MM.1S (cell line): ENCODE measurements around the gene C3orf18.

ENCODE experiments used
- DNase-seq: peaks from one replicate; pipeline ENCODE4 v3.0.0-alpha.2; 2015
- H2AFZ ChIP-seq: fragments of 300-600 bp; sonication (generic); 2 replicates; pipeline ENCODE4 v1.6.0; 2016; ENCODE audit warnings: antibody characterized with exemption, low read length
- H3F3A ChIP-seq: fragments of 300-600 bp; sonication (generic); 2 replicates; pipeline ENCODE4 v1.6.1; 2016; ENCODE audit warnings: mild to moderate bottlenecking, antibody characterized with exemption, low read length, moderate library complexity, mixed read lengths; ENCODE audit not compliant: insufficient read depth
- H3K27ac ChIP-seq: fragments of 300-600 bp; sonication (generic); 2 replicates; pipeline ENCODE4 v1.5.1; 2016; ENCODE audit warnings: mild to moderate bottlenecking, low read length
- H3K27me3 ChIP-seq: fragments of 300-600 bp; sonication (generic); replicated peaks from 2 replicates; pipeline ENCODE4 v1.6.0; 2016; ENCODE audit warnings: low read length; ENCODE audit not compliant: insufficient read depth
- H3K36me3 ChIP-seq: fragments of 300-600 bp; sonication (generic); replicated peaks from 2 replicates; pipeline ENCODE4 v1.6.1; 2016; ENCODE audit warnings: mild to moderate bottlenecking, low read length, mixed read lengths; ENCODE audit not compliant: insufficient read depth
- H3K4me1 ChIP-seq: fragments of 300-600 bp; sonication (generic); 2 replicates; pipeline ENCODE4 v1.6.1; 2016; ENCODE audit warnings: low read length, mixed read lengths
- H3K4me2 ChIP-seq: fragments of 300-600 bp; sonication (generic); 2 replicates; pipeline ENCODE4 v1.6.0; 2016; ENCODE audit warnings: low read depth, low read length
- H3K4me3 ChIP-seq: fragments of 300-600 bp; sonication (generic); 2 replicates; pipeline ENCODE4 v1.5.1; 2016; ENCODE audit warnings: low read length, mixed read lengths
- H3K79me2 ChIP-seq: fragments of 300-600 bp; sonication (generic); 2 replicates; pipeline ENCODE4 v1.6.1; 2016; ENCODE audit warnings: mixed run types, low read length, mixed read lengths
- H3K9ac ChIP-seq: fragments of 300-600 bp; sonication (generic); 2 replicates; pipeline ENCODE4 v1.6.1; 2016; ENCODE audit warnings: low read length, mixed read lengths
- H3K9me2 ChIP-seq: fragments of 300-600 bp; sonication (generic); replicated peaks from 2 replicates; pipeline ENCODE4 v1.6.1; 2016; ENCODE audit warnings: mild to moderate bottlenecking, low read length, mixed read lengths; ENCODE audit not compliant: insufficient read depth
- H3K9me3 ChIP-seq: fragments of 300-600 bp; sonication (generic); replicated peaks from 2 replicates; pipeline ENCODE4 v1.6.1; 2016; ENCODE audit warnings: mild to moderate bottlenecking, low read length, mixed read lengths; ENCODE audit not compliant: insufficient read depth
- H4K20me1 ChIP-seq: fragments of 300-600 bp; sonication (generic); 2 replicates; pipeline ENCODE4 v1.6.1; 2016; ENCODE audit warnings: mild to moderate bottlenecking, low read length, moderate library complexity, mixed read lengths; ENCODE audit not compliant: insufficient read depth
- EZH2 ChIP-seq: fragments of 300-600 bp; sonication (generic); optimal IDR thresholded peaks from 2 replicates; pipeline ENCODE3; 2017; ENCODE audit warnings: low read depth, mild to moderate bottlenecking, antibody characterized with exemption, low read length, mixed read lengths
- EZH2phosphoT487 ChIP-seq: fragments of 300-600 bp; sonication (generic); IDR thresholded peaks from 2 replicates; pipeline ENCODE4 v1.6.1; 2018; ENCODE audit warnings: antibody characterized with exemption, low read length
- TF ChIP-seq, protein P1 (sequence below): fragments of 300-600 bp; sonication (generic); IDR thresholded peaks from 2 replicates; pipeline ENCODE4 v1.5.1; 2016; ENCODE audit warnings: antibody characterized with exemption, low read length, mixed read lengths

Gene C3orf18

DNA sequence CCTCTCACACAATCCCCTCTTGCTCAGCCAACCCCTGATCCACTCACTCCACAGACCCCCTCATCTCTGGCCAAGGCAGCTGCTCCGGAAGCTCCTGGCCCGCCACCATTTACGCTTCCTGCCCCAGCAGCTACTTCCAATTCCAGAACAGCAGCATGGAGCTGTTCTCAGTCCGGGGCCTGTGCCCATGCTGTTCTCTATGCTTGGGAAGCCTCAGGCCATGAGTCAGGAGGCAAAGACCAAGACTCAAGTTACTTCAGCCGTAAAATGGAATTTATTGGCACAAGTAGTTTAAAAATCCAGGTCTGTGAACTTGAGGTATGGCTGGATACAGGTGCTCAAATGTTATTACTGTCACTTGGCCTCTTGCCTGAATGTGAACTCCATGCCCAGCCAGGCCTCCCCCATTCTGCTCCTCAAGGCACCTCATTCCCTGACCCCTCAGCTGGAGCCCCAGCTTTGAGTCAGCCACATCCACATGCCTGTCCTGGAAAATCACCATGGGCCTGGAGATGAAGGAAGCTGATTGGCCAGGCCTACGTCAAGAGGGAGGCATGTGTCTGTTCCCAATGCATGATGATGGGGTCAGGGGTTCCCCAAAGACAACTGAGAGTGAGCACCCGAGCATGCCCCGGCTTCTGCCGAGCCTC lies 32.7 kb downstream of the C3orf18 start:
- peaks cover 96% of the 10 kb centered on the region for H3K27me3 ChIP-seq

DNA sequence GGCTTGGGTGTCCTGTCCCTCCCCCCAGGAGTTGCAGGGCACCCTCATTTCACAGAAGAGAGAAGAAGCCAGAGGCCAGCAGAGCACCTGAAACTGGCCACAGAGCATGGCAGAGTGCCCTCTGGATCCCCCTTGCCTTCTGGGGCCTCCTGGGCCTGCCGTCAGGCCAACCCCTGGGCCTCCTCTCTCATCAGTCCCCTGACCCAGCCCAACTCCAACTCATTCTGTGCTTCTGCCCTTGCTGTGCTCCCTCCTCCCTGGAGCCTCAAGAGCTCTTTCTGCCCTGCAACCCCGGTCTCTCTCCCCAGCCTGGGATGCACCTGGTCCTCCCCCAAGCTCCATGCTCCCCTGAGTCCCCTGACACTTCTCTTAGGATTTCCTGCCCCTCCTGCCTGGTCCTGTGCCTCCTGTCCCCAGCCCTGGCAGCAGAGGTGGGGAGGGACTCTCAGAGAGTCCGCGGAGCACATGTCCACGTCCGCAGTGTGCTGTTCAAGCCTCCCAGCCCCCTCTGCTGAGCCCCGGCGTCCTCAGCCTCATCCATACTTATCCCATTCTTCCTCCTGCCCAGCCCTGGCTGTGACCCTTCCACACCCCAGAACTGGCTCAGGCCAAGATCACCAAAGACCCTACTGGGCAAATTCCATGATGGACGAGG lies 33.6 kb downstream of the C3orf18 start:
- no peak overlapping the region for H2AFZ ChIP-seq
- no peak overlapping the region for H3K4me3 ChIP-seq
- no peaks in the 10 kb centered on the region for H3K36me3 ChIP-seq
- peaks cover 96% of the 10 kb centered on the region for H3K27me3 ChIP-seq
- no peak overlapping the region for H3K4me2 ChIP-seq
- TF ChIP-seq, protein P1, sequence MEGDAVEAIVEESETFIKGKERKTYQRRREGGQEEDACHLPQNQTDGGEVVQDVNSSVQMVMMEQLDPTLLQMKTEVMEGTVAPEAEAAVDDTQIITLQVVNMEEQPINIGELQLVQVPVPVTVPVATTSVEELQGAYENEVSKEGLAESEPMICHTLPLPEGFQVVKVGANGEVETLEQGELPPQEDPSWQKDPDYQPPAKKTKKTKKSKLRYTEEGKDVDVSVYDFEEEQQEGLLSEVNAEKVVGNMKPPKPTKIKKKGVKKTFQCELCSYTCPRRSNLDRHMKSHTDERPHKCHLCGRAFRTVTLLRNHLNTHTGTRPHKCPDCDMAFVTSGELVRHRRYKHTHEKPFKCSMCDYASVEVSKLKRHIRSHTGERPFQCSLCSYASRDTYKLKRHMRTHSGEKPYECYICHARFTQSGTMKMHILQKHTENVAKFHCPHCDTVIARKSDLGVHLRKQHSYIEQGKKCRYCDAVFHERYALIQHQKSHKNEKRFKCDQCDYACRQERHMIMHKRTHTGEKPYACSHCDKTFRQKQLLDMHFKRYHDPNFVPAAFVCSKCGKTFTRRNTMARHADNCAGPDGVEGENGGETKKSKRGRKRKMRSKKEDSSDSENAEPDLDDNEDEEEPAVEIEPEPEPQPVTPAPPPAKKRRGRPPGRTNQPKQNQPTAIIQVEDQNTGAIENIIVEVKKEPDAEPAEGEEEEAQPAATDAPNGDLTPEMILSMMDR = no peak
- no peak for TF ChIP-seq EZH2phosphoT487
- no peak for TF ChIP-seq EZH2
- H3F3A ChIP-seq = no peaks in the 10 kb centered on the region
- no peak for DNase-seq
- H3K9me3 ChIP-seq = no peaks in the 10 kb centered on the region
- H3K79me2 ChIP-seq = no peaks in the 10 kb centered on the region
- no peaks in the 10 kb centered on the region for H3K9me2 ChIP-seq
- no peak overlapping the region for H3K27ac ChIP-seq
- H3K9ac ChIP-seq = no peak overlapping the region
- no peaks in the 10 kb centered on the region for H4K20me1 ChIP-seq
- no peaks in the 10 kb centered on the region for H3K4me1 ChIP-seq

More for the DNA sequence above, 32.7 kb downstream of the C3orf18 start:
- Histone ChIP-seq H3K36me3 (no peaks in the 10 kb centered on the region), H3K4me3 (no peak overlapping the region), H3K9me2 (no peaks in the 10 kb centered on the region), H3F3A (no peaks in the 10 kb centered on the region), H4K20me1 (no peaks in the 10 kb centered on the region), H3K79me2 (no peaks in the 10 kb centered on the region), H3K4me2 (no peak overlapping the region), H3K27ac (no peak overlapping the region), H2AFZ (no peak overlapping the region), H3K9me3 (no peaks in the 10 kb centered on the region), H3K4me1 (no peaks in the 10 kb centered on the region), H3K9ac (no peak overlapping the region)
- no peak for DNase-seq
- TF ChIP-seq EZH2phosphoT487 = no peak
- no peak for TF ChIP-seq EZH2
- TF ChIP-seq, protein P1 = no peak

DNA sequence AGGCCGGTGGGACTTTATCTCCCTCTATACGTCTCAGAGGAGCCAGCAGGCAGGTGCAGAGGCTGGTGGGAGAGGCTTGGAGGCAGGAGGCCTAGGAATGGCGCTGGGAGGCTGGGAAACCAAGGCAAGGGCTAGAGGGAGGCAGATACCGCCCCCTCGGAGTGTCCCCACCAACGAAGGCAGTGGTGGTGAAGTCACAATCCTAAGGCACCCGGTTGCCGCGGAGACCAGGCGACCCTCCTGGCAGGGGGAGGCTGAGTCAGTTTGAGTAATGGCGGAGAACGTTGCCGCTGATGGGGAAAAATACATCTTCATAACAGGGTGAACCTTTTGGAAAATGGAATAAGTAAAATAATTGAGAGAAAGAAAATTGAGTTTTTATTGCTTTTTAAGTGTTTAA lies 34.2 kb downstream of the C3orf18 start:
- Histone ChIP-seq H3K9me2 (no peaks in the 10 kb centered on the region), H3K27me3 (peaks cover 94% of the 10 kb centered on the region), H3K4me3 (no peak overlapping the region), H3K36me3 (no peaks in the 10 kb centered on the region), H3K9me3 (no peaks in the 10 kb centered on the region), H4K20me1 (no peaks in the 10 kb centered on the region), H3K27ac (no peak overlapping the region), H3K4me1 (no peaks in the 10 kb centered on the region), H3F3A (no peaks in the 10 kb centered on the region), H2AFZ (no peak overlapping the region), H3K79me2 (no peaks in the 10 kb centered on the region), H3K9ac (no peak overlapping the region), H3K4me2 (no peak overlapping the region)
- DNase-seq = no peak
- TF ChIP-seq EZH2 = no peak
- TF ChIP-seq, protein P1 = no peak
- TF ChIP-seq EZH2phosphoT487 = no peak
